Heart left ventricle (tissue), 13 donors: ENCODE results near the gene ARHGAP24.

ENCODE experiments used
- CTCF ChIP-seq, 12 donors: fragments of 200-600 bp; sonication (generic) in 4 of 12; IDR thresholded peaks; one replicate each; pipeline versions ENCODE4 v1.5.0 to v1.8.0; 2018 to 2022; ENCODE audit warnings: antibody characterized with exemption in 12 of 12, mild to moderate bottlenecking in 5 of 12
- POLR2A ChIP-seq, 2 donors: fragments of 450-650 bp; IDR thresholded peaks; one replicate each; pipeline ENCODE4 v1.6.1; 2017; ENCODE audit warnings: antibody characterized with exemption in 2 of 2, mild to moderate bottlenecking in 2 of 2, moderate library complexity in 2 of 2
- donor health status: ischemic (EF 13 %, LVEDD 7.1; RV severe dilation, severe dysfunction).
- donor health status: DM: no; HTN: yes; CAD: no.
- donor health status: DM: no; HTN: no; CAD: no.
- donor health status: ischemic (EF 25% LVEDD 6.9; RV normal size, moderate dysfunction).
- donor health status: ischemic (EF 25% LVEDD 5.7; RV mildly dilated, moderate dysfunction).
- donor health status: ischemic (EF 35%, LVEDD 5.7; RV mildly dilated, moderate dysfunction).
- donor health status: nonischemic (EF 11% LVEDD 7.7; RV severe dilation, severe dysfunction).
- donor health status: DM: yes; HTN: yes; CAD: no.
- donor health status: PGD.
- donor health status: ischemic (EF 29% LVEDD 5.4; RV normal size, mild dysfunction).
- donor health status: nonischemic (EF 23%, LVEDD 6.1; RV moderate dilation, normal function).

DNA sequence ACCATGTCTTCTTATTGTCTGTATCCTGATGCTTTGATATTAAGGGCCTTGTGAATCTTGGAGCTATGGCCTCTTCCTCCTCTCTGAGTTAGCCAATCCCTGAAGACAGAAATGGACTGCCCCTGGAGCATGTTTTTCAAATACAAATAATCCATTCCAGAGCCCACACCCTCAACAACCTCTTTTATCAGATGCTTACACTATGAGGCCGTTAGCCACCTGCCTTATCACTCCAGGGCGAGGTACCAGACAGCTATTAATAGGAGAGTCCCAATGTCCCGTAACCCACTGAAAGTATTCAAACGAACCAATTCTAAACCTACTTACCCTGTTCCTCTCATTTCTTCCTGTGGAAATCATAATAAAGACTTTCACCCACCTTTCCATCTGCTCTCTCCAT is 165.0 kb downstream of the ARHGAP24 start:
- no peak for TF ChIP-seq POLR2A (IDR thresholded peaks at IDR 0.05)
- TF ChIP-seq CTCF (IDR thresholded peaks at IDR 0.05): no peak
